HEK293 (cell line): Measurements from ENCODE around the gene SUSD3.

ENCODE experiments used
- CTCF ChIP-seq: fragments of 450-650 bp; formaldehyde crosslinking; IDR thresholded peaks from 2 replicates; pipeline ENCODE4 v1.5.1; 2016; ENCODE audit warnings: missing biosample characterization, missing genetic modification characterization
- GLIS2 ChIP-seq: fragments of 450-650 bp; formaldehyde crosslinking; IDR thresholded peaks from 2 replicates; pipeline ENCODE4 v1.5.1; 2016; ENCODE audit warnings: missing biosample characterization, missing genetic modification characterization
- HOXC10 ChIP-seq: sonication (generic); formaldehyde crosslinking; IDR thresholded peaks from 2 replicates; pipeline ENCODE4 v1.8.1; 2023; ENCODE audit warnings: mild to moderate bottlenecking, missing genetic modification reagents
- SCRT2 ChIP-seq: fragments of 450-650 bp; formaldehyde crosslinking; IDR thresholded peaks from 2 replicates; pipeline ENCODE4 v1.5.1; 2016; ENCODE audit warnings: missing biosample characterization, missing genetic modification characterization
- TCF7L2 ChIP-seq: IDR thresholded peaks from 2 replicates; pipeline ENCODE4 v1.6.1; 2011; ENCODE audit warnings: low read depth, mild to moderate bottlenecking, inconsistent platforms, low read length, moderate library complexity, borderline replicate concordance
- ZBTB1 ChIP-seq: fragments of 450-650 bp; formaldehyde crosslinking; IDR thresholded peaks from 2 replicates; pipeline ENCODE4 v1.5.1; 2016; ENCODE audit warnings: missing biosample characterization, missing genetic modification characterization
- ZNF112 ChIP-seq: fragments of 450-650 bp; formaldehyde crosslinking; IDR thresholded peaks from 2 replicates; pipeline ENCODE4 v1.5.0; 2017; ENCODE audit warnings: missing biosample characterization, missing genetic modification characterization
- ZNF155 ChIP-seq: fragments of 450-650 bp; formaldehyde crosslinking; IDR thresholded peaks from 2 replicates; pipeline ENCODE4 v1.5.1; 2016; ENCODE audit warnings: missing biosample characterization, missing genetic modification characterization
- ZNF211 ChIP-seq: fragments of 450-650 bp; formaldehyde crosslinking; IDR thresholded peaks from 2 replicates; pipeline ENCODE4 v1.5.1; 2016; ENCODE audit warnings: low read depth, missing biosample characterization, missing genetic modification characterization
- ZNF23 ChIP-seq: fragments of 450-650 bp; formaldehyde crosslinking; IDR thresholded peaks from 2 replicates; pipeline ENCODE4 v1.5.1; 2016; ENCODE audit warnings: missing biosample characterization, missing genetic modification characterization, borderline replicate concordance
- ZNF350 ChIP-seq: fragments of 450-650 bp; formaldehyde crosslinking; IDR thresholded peaks from 2 replicates; pipeline ENCODE4 v1.5.0; 2017; ENCODE audit warnings: missing biosample characterization, mild to moderate bottlenecking, missing genetic modification characterization
- TF ChIP-seq, protein P1 (sequence below): fragments of 450-650 bp; formaldehyde crosslinking; IDR thresholded peaks from 2 replicates; pipeline ENCODE4 v1.5.1; 2016; ENCODE audit warnings: missing biosample characterization, missing genetic modification characterization
- TF ChIP-seq, protein P2 (sequence below): fragments of 450-650 bp; formaldehyde crosslinking; IDR thresholded peaks from 2 replicates; pipeline ENCODE4 v1.5.1; 2016; ENCODE audit warnings: missing biosample characterization, missing genetic modification characterization

- TF ChIP-seq ZNF350 (tag by site-specific recombination) (no peak), CTCF (tag by site-specific recombination) (no peak), SCRT2 (tag by site-specific recombination) (no peak), ZNF23 (tag by site-specific recombination) (no peak), ZNF211 (no peak), ZNF112 (no peak), TCF7L2 (no peak), GLIS2 (tag by site-specific recombination) (no peak), ZNF155 (tag by site-specific recombination) (no peak), ZBTB1 (no peak), HOXC10 (no peak)
- TF ChIP-seq, protein P1, sequence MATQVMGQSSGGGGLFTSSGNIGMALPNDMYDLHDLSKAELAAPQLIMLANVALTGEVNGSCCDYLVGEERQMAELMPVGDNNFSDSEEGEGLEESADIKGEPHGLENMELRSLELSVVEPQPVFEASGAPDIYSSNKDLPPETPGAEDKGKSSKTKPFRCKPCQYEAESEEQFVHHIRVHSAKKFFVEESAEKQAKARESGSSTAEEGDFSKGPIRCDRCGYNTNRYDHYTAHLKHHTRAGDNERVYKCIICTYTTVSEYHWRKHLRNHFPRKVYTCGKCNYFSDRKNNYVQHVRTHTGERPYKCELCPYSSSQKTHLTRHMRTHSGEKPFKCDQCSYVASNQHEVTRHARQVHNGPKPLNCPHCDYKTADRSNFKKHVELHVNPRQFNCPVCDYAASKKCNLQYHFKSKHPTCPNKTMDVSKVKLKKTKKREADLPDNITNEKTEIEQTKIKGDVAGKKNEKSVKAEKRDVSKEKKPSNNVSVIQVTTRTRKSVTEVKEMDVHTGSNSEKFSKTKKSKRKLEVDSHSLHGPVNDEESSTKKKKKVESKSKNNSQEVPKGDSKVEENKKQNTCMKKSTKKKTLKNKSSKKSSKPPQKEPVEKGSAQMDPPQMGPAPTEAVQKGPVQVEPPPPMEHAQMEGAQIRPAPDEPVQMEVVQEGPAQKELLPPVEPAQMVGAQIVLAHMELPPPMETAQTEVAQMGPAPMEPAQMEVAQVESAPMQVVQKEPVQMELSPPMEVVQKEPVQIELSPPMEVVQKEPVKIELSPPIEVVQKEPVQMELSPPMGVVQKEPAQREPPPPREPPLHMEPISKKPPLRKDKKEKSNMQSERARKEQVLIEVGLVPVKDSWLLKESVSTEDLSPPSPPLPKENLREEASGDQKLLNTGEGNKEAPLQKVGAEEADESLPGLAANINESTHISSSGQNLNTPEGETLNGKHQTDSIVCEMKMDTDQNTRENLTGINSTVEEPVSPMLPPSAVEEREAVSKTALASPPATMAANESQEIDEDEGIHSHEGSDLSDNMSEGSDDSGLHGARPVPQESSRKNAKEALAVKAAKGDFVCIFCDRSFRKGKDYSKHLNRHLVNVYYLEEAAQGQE (tag by site-specific recombination): no peak
- TF ChIP-seq, protein P2, sequence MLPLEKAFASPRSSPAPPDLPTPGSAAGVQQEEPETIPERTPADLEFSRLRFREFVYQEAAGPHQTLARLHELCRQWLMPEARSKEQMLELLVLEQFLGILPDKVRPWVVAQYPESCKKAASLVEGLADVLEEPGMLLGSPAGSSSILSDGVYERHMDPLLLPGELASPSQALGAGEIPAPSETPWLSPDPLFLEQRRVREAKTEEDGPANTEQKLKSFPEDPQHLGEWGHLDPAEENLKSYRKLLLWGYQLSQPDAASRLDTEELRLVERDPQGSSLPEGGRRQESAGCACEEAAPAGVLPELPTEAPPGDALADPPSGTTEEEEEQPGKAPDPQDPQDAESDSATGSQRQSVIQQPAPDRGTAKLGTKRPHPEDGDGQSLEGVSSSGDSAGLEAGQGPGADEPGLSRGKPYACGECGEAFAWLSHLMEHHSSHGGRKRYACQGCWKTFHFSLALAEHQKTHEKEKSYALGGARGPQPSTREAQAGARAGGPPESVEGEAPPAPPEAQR: no peak
Observed at GRCh38 chr9:93093877-93094657, 35.6 kb downstream of the SUSD3 start.
